Forelimb muscle (tissue), 1 donor: ENCODE measurements around the gene CNIH3. TPM values are rescaled to one million over a fixed set of nuclear protein-coding genes. Genes with fewer than 3 reads are reported as not detected.

ENCODE experiments used
- DNase-seq: peaks from one replicate; pipeline ENCODE4 v3.0.0-alpha.2; 2013; ENCODE audit warnings: low read depth
- polyA plus RNA-seq: library from polyadenylated mRNA; unstranded; fragments of 120-200 nt; gene quantifications from one replicate; pipeline ENCODE4 v1.2.1, GENCODE V29; 2013; ENCODE audit not compliant: insufficient read length

CNIH3 gene
- polyA plus RNA-seq, 1 donor = 2.2 TPM

DNA sequence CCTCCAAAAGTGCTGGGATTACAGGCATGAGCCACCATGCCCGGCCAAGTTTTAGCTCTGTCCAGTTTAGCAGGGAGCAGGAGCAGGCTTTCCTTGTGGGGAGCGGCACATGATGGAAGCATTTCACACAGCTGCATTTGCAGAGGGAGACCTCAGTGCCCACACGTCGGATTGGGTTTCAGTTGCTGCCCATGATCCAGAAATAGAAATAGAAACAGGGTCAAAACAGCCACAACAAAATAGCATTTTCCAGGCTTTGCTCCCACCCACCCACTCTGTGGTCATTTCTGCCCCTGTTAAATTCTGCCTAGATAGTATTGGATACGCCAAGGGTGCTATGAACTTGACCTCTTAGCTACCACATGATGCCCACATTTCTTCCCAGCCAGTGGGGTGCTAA, 128.4 kb downstream of the CNIH3 start:
- DNase-seq = no peak

DNA sequence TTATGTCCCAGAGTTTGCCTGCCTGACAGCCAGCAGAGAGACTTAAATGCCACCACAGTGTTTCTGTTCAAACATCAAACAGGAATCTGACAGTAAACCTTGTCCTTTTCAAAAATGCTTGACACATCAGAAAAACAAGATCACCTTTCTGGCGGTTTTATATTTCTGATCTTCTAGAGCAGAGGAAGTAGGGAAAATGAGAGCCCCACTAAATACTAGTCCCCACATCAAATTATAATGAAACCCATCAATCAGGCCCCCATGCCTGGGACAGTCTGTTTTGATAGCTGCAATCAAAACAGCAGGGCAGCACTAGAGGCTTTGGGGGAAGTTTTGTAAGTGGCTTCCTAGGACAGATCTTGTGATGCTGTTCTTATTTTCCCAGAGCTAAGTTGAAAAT, 129.3 kb downstream of the CNIH3 start:
- no peak for DNase-seq

DNA sequence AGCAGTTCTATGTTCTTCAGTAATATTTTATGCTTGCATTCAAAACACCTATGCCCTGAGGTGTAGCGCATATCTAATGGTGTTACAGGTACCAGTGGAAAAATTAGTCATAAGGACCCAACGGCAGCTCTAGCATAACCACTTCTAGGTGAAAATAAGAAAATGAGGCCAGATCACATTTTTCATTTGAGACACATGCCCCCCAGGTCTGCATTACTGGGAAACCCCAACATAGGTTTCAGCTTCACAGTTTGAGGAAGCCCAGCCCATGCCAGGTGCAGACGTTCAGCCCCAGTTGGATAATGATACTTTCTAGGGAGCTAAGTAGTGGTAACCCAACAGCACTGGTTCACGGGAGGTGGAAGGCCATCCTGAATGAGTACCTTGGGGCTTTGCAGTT, 129.8 kb downstream of the CNIH3 start:
- DNase-seq = no peak

DNA sequence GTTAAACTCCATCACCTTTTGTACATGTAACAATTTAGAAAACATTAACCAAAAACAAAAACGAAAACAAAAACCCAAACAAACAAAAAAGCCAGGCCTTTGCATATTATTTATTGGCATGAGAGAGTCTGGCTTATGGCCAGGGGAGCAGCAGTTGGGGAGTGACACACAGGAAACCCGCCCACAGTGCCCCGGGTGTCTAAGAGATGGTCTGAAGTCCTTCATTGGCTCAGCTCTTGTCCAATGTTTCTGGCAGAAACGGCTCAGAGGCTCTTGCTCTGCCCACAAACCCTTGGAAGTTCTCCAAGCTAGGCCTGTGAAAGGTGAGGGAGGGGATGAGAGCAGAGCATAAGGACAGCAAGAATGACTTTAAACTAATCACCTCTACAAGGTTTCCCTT, 131.5 kb downstream of the CNIH3 start:
- no peak for DNase-seq

DNA sequence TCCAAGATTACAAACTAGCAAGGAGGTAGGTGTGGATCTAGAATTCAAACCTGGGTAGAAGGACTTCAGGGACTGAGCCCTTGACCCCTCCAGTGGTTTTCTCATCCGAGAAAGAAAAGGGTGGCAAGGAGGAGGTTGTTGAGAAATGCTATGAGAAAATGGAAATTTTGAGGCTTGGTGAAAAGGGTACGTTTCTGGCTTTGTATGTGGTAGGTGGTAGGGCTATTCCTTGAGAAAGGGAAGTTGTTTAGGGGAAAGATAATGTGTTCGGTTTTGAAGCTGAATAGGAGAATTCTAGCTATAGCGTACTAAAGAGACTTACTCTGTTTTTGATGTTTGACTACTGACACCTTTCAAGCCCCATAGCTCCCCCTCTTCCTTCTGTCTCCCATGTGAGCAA, 133.8 kb downstream of the CNIH3 start:
- no peak for DNase-seq

DNA sequence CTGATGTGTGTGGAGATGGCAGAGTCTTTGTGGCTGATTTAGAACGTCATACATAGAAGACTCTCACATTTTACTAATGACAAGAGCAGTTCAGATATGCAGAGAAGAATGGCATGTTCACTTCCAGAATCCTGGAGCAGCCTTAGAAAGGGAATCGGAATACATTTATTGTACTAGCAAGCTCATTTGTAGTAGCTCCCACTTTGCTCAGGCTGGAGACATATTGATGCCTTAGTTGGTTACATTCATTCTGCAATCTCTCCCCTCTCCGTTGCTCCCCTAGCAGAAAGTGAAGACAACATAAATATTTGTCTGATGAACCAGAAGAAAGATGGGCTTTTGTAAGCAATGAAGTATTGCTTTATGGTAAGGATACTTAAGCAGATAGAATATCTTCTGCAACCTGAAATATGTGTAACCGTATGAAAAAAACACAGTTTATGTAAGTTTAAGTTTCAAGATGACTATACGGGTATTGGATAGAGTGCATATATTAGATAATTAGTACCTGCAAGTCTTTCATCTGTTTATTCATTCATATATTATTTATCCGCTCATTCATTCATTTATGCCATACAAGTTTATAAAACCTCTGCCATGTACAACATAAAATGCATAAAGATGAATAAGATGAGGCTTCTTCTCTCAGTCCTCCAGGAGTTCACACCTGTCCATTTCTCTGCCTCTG, 135.7 kb downstream of the CNIH3 start:
- DNase-seq = no peak

DNA sequence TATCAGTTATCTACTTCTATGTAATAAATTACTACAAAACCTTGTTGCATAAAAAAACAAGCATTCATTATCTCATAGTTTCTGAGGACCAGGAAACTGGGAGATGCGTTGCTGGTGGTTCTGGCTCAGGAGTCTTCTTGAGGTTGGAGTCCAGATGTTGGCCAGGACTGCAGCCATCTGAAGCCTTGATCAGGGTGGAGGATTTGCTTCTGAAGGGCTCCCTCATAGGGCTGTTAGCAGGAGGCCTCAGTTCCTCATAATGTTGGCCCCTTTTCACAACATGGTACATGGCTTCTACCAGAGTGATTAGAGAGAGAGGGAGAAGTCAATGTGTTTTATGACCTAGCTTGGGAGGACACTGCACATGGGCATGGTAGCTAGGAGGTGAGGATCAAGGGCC, 137.4 kb downstream of the CNIH3 start:
- DNase-seq = no peak

DNA sequence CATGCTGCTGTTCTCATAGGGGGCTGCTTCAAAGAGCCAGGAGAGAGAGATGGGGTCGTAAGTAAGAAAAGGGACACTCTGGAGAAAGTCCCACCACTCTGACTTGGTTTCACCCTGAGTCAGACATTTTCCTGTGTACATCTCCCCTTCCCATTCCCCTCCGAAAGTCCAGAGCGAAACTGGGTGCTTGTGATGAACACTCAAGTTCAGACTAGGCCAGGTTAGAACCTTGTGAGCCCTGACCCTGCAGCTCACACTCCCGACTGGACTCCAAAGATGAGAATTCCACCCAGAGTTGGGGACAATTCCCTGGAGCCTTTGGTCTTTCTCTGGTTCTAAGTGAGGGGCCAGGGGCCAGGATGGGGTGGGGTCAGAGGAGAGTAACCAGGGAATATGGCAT, 139.5 kb downstream of the CNIH3 start:
- no peak for DNase-seq

DNA sequence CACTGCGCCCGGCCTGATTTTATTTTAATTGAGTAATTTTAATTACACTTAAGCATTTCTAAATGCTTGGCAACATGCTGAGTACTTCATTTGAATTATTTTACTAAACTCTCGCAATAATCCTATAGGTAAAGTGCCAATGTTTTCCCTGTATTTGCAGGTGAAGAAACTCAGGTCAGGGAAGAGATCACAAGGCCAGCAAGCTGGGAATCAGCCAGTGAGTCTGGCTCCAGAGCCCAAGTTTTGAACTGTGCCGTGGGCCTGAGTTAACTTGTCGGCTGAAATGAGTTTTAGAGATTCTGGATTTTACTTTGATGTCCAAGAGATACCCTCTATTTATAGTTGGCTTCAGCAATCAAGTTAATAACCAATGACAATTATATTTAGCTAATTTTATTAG, 141.4 kb downstream of the CNIH3 start:
- no peak for DNase-seq

DNA sequence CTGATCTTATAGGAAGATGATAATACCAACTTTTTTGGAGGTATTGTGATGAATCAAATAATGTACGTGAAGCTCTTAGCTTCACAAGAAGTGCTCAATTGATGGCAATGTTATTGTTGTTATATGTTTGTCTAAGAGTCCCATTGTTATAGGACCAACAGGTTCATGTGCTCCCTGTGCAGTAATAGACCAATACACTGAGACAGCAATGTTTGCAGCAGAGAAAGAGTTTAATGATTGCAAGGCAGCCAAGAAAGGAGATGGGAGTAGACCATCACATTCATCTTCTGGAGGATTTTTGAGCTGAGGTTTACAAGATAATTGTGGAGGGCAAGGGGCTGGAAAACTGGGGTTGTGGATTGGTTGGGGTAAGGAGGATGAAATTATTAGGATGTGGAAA, 143.0 kb downstream of the CNIH3 start:
- no peak for DNase-seq

DNA sequence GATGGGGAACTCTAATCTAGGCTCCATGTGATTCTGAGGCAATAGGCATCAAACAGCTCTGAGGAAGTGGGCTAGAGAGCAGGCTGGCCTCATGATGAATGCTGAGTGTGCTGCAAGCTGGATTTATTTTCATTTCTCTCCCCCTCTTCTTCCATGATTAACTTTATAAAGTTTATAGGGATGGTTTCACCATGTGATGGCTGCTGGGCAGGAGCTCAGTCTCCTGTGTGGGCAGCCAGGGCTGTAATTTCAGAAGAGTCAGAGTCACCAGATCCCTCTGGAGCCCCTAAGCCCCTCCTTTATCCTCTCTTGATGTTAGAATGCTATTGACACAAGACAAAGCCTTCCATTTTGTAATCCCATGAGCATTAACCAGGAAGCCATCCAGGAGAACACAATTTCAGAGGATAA, 143.6 kb downstream of the CNIH3 start:
- DNase-seq = no peak

DNA sequence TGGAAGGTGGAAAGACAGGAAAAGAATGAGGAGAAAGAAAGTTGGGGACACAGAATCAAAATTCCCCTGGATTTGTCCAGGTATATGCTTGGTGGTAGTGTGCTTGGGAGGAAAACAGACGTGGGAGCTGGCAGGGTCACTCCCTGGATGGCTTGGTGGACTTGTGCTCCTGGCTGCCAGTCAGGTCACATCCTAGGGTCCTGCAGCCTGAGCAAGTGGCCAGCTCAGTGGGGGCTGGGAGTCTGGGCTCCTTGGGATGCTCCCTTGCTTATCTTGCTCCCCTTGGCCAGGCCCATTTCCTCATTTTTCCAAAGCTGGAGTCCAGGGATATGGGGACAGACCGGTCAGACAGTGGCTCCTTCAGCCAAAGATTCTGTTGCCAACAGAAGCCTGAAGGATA, 144.0 kb downstream of the CNIH3 start:
- DNase-seq = no peak

DNA sequence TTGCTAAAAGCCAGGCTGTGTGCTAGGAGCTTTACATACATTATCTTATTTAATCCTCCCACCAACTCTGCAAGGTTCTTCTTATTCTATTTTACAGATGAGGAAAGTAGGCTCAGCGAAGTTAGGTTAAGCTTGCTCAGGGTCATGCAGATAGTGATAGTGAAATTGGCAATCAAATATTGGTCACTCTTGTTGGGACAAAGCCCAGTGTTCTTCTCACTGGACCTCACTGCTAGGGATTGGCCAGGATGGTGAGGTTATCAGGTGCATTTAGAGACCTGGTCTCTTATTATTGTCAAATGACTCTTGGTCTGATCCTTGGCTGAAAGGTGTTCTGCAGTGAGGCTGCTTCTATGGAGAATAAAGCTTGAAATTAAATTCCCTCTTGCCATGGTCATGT, 145.1 kb downstream of the CNIH3 start:
- DNase-seq = no peak

DNA sequence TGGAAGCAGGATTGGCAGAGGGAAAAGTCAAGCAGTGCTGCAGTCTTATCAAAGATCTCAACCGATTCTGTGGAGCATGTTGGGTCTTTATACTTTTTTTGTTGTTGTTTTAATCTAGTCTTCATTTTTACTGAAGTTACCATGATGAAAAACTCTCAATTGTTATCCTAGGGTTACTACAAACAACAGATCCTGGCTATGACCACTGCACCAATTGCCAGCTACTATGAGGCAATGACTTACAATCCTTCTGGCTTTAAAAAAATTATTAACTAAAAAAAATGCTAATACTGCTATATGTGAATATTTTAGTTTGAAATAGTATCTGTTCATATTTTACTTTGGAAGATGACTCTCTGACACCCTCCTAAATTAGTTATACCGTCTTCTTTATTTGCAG, 145.9 kb downstream of the CNIH3 start:
- DNase-seq = no peak

DNA sequence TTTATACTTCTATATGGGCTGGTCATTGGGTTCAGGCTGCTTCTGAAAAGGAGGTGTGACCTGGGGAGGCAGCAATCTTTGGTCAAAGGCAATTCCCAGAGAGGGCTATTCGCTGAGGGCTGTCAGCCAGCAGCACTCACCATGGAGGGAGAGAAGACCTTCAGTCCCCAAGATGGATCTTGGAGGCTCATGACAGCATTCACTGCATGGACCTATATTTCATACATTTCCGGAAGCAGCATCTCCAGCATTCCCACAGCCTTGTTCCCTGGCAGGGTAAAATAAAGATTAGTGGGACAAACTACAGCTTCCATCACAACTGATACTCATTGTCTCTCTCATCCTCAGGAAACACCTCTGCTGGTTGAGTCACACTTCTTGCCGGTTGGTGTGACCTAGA, 146.6 kb downstream of the CNIH3 start:
- no peak for DNase-seq

DNA sequence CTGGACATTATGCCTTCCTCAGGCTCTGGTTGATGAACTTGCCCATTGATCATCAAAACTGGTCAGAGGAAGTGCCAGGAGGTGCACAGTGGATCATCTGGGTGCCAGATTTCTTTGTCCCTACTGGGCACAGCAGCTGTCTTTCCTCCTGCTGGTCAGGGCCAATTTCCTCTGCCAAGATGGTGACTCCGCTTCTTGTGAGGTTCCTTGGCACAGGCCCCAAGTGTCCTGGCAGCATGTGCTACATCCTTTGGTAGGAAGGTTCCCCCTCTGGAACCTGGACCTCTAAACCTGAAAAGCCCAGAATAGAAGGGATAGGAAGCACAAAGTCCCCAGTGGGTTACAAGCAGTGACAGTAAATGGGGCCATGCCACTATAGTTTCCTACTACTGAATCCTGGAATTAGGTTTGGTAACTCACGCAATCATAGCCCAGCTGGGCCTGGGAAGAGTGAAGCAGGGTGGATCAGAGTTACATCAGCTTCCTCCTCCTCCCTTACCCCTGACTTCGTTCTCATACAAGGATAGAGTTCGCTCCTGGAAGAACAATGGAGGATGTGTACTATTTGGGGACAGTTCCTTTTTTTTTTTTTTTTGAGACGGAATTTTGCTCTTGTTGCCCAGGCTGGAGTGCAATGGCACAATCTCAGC, 147.1 kb downstream of the CNIH3 start:
- no peak for DNase-seq

DNA sequence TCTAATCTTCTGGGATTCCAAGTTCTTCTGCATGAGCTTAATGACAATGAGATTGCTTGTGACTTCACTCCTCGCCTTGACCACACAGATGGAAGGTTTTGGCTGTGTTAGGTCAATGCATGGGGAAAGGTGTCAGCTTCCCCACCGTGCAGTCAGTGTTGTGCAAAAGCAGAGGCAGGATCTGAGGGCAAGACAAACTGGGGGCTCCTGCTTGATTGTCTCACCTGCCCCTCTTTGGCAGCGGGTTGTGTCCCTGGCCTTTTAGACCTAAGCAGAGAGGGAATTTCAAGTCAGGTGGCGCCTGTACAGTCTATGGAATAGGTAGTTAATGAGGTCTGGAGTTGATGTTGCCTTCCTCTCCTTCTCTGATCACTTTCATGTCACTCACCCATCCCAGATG, 150.1 kb downstream of the CNIH3 start:
- no peak for DNase-seq

DNA sequence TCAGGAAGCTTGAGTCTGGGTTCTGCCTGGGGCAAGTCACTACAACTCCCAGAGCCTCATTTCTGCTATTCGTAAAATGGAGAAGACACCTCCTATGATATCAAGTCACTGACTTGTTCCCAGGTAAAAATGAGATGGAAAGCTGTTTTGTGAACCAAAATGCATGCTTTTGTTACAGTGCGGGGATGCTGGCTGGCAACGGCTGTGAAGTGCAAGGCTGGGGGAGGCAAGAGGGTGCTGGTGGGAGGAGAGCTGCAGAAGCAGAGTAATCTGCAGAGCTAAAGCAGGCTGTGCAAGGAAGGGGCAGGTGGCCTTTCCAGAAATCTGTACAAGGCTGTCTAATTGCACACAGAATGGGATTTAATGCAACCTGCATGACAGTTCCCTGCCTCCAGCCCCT, 150.9 kb downstream of the CNIH3 start:
- no peak for DNase-seq

DNA sequence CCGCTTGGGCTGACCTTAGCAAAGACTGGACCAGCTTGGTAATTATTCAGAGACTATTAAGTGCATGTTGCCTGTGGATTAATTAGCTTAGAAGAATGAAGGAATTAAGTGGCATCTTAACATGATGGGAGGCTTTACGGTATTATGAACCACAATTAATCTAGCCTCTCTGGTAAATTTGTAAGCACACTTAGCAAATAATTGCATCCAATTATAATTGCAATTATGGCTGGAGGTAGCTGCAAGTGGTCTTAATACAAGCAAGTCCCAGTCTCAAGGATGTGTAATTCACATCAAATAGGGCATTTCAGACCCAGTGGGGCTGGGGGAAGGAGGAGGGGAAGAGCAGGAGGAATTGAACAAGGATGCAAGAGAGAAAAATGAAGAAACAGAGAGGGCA, 151.6 kb downstream of the CNIH3 start:
- DNase-seq = no peak

DNA sequence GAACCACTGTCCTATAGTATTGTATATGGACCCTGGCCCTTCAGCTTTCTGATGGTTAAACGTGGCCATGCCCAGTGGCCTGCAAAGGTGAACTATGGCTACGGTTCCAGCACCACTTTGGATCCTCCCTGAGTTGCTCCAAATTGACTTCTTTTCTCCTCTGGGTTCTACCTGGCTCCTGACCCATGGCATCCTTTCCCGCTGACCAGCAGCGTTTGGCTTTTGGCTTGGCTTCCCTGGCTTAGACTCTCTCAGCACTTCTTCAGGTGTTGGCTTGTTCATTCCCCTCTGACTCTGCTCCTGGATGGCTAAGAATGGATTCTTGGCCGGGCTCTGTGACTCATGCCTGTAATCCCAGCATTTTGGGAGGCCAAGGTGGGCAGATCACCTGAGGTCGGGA, 152.9 kb downstream of the CNIH3 start:
- DNase-seq = no peak

DNA sequence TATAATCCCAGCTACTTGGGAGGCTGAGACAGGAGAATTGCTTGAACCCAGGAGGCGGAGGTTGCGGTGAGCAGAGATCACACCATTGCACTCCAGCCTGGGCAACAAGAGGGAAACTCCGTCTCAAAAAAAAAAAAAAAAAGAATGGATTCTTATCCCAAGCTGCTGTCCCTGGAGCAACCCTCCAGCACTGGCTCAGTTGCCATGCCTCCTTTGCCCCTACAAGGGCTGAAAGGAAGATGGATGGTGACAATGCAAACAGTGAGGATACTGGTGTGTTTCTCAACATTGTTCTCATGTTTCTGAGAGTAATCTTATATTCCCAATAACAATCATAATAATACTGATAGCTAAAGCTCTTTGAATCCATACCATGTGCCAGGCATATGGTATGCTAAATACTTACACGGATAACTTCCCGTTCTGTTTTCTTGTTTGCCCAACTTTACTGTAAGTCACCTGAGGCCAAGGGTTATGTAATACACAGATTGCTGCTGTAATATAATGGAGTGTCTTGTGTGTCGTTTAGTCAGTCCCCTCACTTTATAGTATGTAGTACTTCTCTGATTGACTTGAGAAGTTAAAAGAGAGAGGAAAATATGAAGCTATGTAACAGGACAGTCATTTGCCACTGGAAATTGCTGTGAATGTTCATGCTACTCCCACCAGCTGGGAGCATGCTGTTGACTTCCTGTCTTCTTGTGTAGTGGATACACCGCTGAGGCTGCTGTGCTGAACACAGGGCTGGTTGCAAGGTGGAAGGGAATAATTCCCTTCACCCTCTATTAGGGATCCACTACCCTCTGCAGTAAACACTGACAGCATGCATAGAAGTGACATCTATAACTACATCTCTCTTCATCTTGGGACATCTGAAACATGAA, 153.6 kb downstream of the CNIH3 start:
- DNase-seq = no peak

DNA sequence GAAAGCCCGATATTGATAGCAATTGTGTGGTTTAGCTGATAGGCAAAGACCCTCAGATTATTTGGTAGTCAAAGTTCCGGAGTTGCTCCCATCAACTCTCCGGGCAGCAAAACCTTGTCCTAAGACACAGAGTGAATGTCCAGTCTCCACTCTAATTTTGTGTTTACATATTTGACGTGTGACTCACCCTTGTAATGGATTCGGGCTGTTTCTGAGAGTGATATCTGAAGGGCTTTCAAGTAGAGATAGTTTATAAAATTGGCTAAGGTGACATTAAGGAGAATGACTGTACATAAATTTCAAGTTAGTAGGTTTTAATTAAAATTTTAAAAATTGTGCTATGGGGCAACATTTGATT, 154.2 kb downstream of the CNIH3 start:
- no peak for DNase-seq

DNA sequence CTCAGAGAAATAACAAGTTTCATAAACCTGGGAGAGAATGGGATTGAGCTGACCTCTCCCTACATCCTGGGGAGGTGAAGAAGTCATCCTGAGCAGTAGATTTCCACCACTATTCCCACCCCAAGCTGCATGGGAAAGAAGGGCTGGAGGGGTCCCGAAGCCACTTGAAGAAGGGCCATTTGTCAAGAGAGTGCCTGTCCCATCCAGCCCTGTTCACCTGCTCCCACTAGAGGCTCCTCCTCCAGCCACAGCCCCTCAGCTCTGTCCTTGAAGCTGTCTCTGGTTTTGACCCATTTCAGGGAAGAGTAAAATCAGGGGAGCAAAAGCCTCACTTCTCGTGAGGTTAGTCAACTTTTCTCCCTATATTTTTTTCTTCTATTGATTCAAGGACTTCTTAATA, 157.5 kb downstream of the CNIH3 start:
- DNase-seq = no peak
